Activated CD4-positive, alpha-beta T cell treated with anti-CD3 and anti-CD28 coated beads, Interleukin-2, amount 10 ng/mL, durations not matched to agents 24 days and 14 days (primary cell): Measurements from ENCODE around the gene ACAN. TPM values are rescaled to one million over a fixed set of nuclear protein-coding genes. Genes with fewer than 3 reads are reported as not detected.

ENCODE experiments used
- DNase-seq: peaks from one replicate; pipeline ENCODE4 v3.0.0; 2022
- H3K27ac Mint-ChIP-seq: one replicate; pipeline ENCODE4 v1.8.0; 2022; ENCODE audit warnings: mild to moderate bottlenecking, mixed read lengths
- H3K27me3 Mint-ChIP-seq: one replicate; pipeline ENCODE4 v1.8.0; 2022; ENCODE audit warnings: mixed read lengths
- H3K36me3 Mint-ChIP-seq: one replicate; pipeline ENCODE4 v1.8.0; 2022; ENCODE audit warnings: low read depth, mild to moderate bottlenecking, mixed read lengths
- H3K4me1 Mint-ChIP-seq: one replicate; pipeline ENCODE4 v1.8.0; 2021; ENCODE audit warnings: mixed read lengths
- H3K4me3 Mint-ChIP-seq: one replicate; pipeline ENCODE4 v1.8.0; 2022; ENCODE audit warnings: mild to moderate bottlenecking, moderate library complexity, mixed read lengths
- H3K9me3 Mint-ChIP-seq: one replicate; pipeline ENCODE4 v1.8.0; 2021; ENCODE audit warnings: mixed read lengths
- intact Hi-C: fragments of 100-400 bp; cut with micrococcal nuclease; formaldehyde crosslinking; loops from one replicate; pipeline ENCODE4 v1.15.1; 2023
- total RNA-seq: library from RNA; stranded (reverse); gene quantifications from 2 replicates; pipeline ENCODE4 v1.2.3, GENCODE V29; 2022

ACAN gene
- total RNA-seq, 1 donor from 2014 or later: not detected

GRCh38 chr15:88864861-88865497 lies 61.7 kb downstream of the ACAN start:
- intact Hi-C loops: no loop called here

GRCh38 chr15:88865498-88866099 lies 62.4 kb downstream of the ACAN start:
- DNase-seq: no peak
- Mint-ChIP-seq H3K27me3 (no peaks in the 10 kb centered on the region), H3K9me3 (no peaks in the 10 kb centered on the region), H3K4me1 (no peaks in the 10 kb centered on the region), H3K27ac (no peak overlapping the region), H3K36me3 (no peaks in the 10 kb centered on the region), H3K4me3 (no peak overlapping the region)
- intact Hi-C loops: no loop called here

More at GRCh38 chr15:88864861-88865497, 61.7 kb downstream of the ACAN start:
- no peak for DNase-seq
- Mint-ChIP-seq H3K27me3 (no peaks in the 10 kb centered on the region), H3K9me3 (no peaks in the 10 kb centered on the region), H3K4me3 (no peak overlapping the region), H3K4me1 (no peaks in the 10 kb centered on the region), H3K27ac (no peak overlapping the region), H3K36me3 (no peaks in the 10 kb centered on the region)

DNA sequence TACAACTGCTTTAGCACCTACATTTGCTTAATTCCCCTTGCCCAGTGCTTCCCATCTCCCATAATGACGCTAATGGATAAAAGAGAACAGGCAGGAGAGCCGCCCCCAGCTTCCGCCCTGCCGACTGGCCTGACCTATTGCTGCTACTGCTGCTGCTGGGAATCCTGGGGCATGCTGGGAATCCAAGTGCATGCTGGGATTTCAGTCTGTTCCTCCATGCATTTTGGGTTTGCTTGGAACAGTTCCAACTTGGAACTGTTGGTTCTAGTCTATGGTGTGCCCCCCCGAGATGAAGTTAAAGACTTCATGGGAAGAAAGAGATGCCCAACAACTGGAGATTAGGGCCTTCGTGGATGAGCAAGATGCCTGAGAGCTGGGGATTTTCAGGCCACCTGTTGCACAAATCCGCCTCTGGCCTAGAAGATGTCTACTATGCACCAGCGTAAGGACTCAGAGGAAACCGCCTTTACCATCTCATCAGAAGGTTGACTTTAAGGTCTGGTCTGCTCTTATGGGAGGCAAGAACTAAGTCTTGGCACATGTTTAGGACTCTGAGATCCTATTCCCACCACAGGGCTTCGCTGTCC lies 63.2 kb downstream of the ACAN start:
- Mint-ChIP-seq H3K27ac (no peak overlapping the region), H3K4me1 (no peaks in the 10 kb centered on the region)
- intact Hi-C loops: no loop called here

GRCh38 chr15:88871313-88871712 lies 68.1 kb downstream of the ACAN start:
- Mint-ChIP-seq H3K27me3 (no peaks in the 10 kb centered on the region), H3K36me3 (peaks cover 6% of the 10 kb centered on the region), H3K27ac (no peak overlapping the region), H3K4me3 (no peak overlapping the region), H3K9me3 (no peaks in the 10 kb centered on the region), H3K4me1 (no peaks in the 10 kb centered on the region)
- no peak for DNase-seq
- intact Hi-C loops: no loop called here

More for the DNA sequence above, 63.2 kb downstream of the ACAN start:
- Mint-ChIP-seq H3K27me3 (no peaks in the 10 kb centered on the region), H3K9me3 (no peaks in the 10 kb centered on the region), H3K36me3 (no peaks in the 10 kb centered on the region), H3K4me3 (no peak overlapping the region)
- no peak for DNase-seq

DNA sequence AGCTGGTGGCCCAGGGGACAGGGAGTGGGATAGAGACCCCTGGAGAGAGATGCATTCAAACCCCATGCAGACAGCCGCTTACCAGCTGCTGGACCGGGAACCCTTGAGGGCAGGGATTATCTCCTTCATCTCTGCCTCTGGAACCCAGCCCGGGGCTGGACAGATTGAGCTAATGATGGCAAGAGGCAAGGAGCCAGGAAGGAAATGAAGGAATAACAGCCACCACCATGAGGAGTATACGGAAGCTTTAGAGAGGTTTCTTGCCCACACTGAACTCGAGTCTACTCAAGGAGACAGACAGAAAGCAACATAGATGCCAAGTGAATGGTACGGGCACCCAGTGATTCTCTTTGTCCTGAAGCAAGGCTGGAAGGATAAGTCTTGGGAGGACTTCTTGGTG lies 68.9 kb downstream of the ACAN start:
- intact Hi-C loops: no loop called here
- no peaks in the 10 kb centered on the region for H3K4me1 Mint-ChIP-seq
- no peaks in the 10 kb centered on the region for H3K27me3 Mint-ChIP-seq
- H3K4me3 Mint-ChIP-seq: no peak overlapping the region
- no peak for DNase-seq
- peaks cover 10% of the 10 kb centered on the region for H3K36me3 Mint-ChIP-seq
- no peak overlapping the region for H3K27ac Mint-ChIP-seq
- no peaks in the 10 kb centered on the region for H3K9me3 Mint-ChIP-seq

GRCh38 chr15:88872706-88873105 lies 69.5 kb downstream of the ACAN start:
- H3K4me1 Mint-ChIP-seq: no peaks in the 10 kb centered on the region
- intact Hi-C loops: no loop called here
- no peaks in the 10 kb centered on the region for H3K9me3 Mint-ChIP-seq
- H3K36me3 Mint-ChIP-seq: peaks cover 10% of the 10 kb centered on the region
- no peaks in the 10 kb centered on the region for H3K27me3 Mint-ChIP-seq
- DNase-seq: no peak
- H3K4me3 Mint-ChIP-seq: no peak overlapping the region
- H3K27ac Mint-ChIP-seq: no peak overlapping the region

GRCh38 chr15:88873786-88874185 lies 70.5 kb downstream of the ACAN start:
- H3K27me3 Mint-ChIP-seq: no peaks in the 10 kb centered on the region
- intact Hi-C loops: no loop called here
- peaks cover 14% of the 10 kb centered on the region for H3K36me3 Mint-ChIP-seq
- no peak overlapping the region for H3K4me3 Mint-ChIP-seq
- H3K9me3 Mint-ChIP-seq: no peaks in the 10 kb centered on the region
- no peak for DNase-seq
- H3K27ac Mint-ChIP-seq: no peak overlapping the region
- no peaks in the 10 kb centered on the region for H3K4me1 Mint-ChIP-seq

DNA sequence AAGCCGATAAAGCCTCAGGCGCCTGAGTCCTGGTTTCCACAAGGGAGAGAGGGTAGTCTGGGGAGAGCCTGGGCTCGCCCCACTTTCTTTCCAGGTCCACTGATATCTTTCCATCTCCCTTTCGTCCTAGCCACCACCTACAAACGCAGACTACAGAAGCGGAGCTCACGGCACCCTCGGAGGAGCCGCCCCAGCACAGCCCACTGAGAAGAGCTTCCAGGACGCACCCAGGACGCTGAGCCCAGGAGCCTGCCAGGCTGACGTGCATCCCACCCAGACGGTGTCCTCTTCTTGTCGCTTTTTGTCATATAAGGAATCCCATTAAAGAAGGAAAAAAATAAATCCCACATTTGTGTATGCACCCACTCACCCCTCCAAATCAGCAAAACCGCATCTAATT lies 71.0 kb downstream of the ACAN start:
- H3K4me3 Mint-ChIP-seq: no peak overlapping the region
- intact Hi-C loops: no loop called here
- H3K36me3 Mint-ChIP-seq: peaks cover 14% of the 10 kb centered on the region
- no peaks in the 10 kb centered on the region for H3K4me1 Mint-ChIP-seq
- no peaks in the 10 kb centered on the region for H3K27me3 Mint-ChIP-seq
- H3K27ac Mint-ChIP-seq: no peak overlapping the region
- no peaks in the 10 kb centered on the region for H3K9me3 Mint-ChIP-seq
- no peak for DNase-seq

GRCh38 chr15:88874684-88875083 lies 71.4 kb downstream of the ACAN start:
- H3K36me3 Mint-ChIP-seq: peaks cover 14% of the 10 kb centered on the region
- H3K4me3 Mint-ChIP-seq: no peak overlapping the region
- no peaks in the 10 kb centered on the region for H3K27me3 Mint-ChIP-seq
- H3K27ac Mint-ChIP-seq: no peak overlapping the region
- H3K9me3 Mint-ChIP-seq: no peaks in the 10 kb centered on the region
- intact Hi-C loops: no loop called here
- H3K4me1 Mint-ChIP-seq: no peaks in the 10 kb centered on the region
- DNase-seq: no peak

DNA sequence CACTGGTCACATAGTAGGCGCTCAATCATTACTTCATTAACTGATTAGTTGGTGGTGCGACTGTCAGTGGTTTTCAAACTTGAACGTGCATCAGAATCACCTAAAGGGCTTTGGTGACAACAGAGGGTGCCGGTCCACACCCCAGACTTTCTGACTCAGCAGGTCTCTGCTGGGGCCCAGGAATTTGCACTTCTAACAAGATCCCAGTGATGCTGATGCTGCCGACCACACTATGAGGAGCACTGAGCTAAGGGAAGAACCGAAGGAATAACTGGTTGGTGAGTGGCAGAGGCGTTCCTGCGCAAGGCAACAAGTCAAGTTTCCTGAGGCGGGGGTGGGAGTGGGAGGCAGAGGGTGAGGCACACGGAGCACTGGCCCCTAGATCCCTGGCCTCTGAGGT lies 73.3 kb downstream of the ACAN start:
- peaks cover 23% of the 10 kb centered on the region for H3K36me3 Mint-ChIP-seq
- intact Hi-C loops: no loop called here

DNA sequence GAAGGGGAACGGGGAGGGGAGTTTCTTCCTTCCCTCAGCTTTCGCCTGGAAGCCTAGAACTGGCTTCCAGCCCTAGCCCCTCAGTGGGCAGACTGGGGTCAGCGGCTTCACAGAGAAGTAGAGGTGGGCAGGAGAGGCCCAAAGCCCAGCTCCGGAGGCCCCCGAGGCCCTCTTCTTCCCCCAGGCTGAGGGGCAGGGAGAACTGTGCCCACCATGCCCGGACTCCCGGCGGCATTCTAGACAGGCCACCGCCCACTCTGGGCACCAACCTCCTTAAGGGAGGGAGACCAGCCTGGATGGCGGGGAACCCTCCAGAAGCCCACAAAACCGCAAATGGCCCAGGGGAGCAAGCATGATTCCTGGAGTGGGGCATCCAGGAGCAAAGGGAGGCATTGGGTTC lies 74.2 kb downstream of the ACAN start:
- Mint-ChIP-seq H3K27ac (no peak overlapping the region), H3K4me1 (no peaks in the 10 kb centered on the region), H3K36me3 (peaks cover 27% of the 10 kb centered on the region), H3K27me3 (no peaks in the 10 kb centered on the region), H3K4me3 (no peak overlapping the region), H3K9me3 (no peaks in the 10 kb centered on the region)
- intact Hi-C loops: no loop called here
- no peak for DNase-seq

More for the DNA sequence above, 73.3 kb downstream of the ACAN start:
- H3K27ac Mint-ChIP-seq: no peak overlapping the region
- no peaks in the 10 kb centered on the region for H3K9me3 Mint-ChIP-seq
- H3K4me3 Mint-ChIP-seq: no peak overlapping the region
- no peak for DNase-seq
- no peaks in the 10 kb centered on the region for H3K27me3 Mint-ChIP-seq
- H3K4me1 Mint-ChIP-seq: no peaks in the 10 kb centered on the region

DNA sequence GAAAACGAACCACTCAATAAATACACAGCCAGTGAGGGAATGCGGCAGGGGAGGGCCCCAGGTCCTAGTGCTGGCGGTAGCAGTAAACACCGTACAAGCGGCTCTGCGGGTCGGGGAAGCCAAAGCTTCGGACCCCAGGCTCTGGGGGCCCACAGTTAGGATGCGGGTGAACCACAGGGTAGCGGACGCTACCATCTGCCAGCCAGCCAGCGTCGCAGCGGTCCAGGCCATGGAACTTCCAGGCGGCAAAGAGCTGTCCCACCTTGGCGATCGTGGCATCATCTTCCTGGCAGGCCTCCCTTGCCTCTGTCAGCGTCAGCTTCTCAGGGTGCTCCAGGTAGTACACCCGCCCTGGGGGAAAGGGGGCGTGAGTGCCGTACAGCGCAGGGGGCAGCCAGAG lies 74.7 kb downstream of the ACAN start:
- Mint-ChIP-seq H3K4me1 (no peaks in the 10 kb centered on the region), H3K27me3 (no peaks in the 10 kb centered on the region), H3K4me3 (no peak overlapping the region), H3K36me3 (peaks cover 27% of the 10 kb centered on the region), H3K27ac (no peak overlapping the region), H3K9me3 (no peaks in the 10 kb centered on the region)
- no peak for DNase-seq
- intact Hi-C loops: no loop called here

DNA sequence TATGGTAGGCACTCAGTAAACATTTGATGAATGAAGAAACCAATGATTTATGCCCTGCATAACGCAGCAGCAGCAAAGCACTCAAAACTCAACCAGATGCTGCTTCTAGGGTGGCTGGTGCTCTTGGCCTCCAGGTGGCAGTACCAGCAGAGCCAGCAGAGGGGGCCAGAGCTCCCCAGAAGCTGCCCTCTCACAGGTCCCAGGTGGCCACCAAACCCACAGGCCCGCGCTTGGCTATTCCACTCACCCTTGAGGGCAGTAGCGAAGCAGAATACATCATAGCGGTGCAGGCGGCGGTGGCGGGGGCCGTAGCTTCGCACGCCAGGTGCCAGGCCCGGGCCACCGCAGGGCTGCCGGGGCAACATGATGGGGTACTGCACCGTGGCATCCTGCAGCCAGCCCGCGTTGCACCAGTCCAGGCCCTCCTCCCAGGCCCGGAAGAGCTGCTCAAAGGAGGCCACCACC lies 75.5 kb downstream of the ACAN start:
- Mint-ChIP-seq H3K27ac (no peak overlapping the region), H3K9me3 (no peaks in the 10 kb centered on the region), H3K4me3 (no peak overlapping the region), H3K4me1 (no peaks in the 10 kb centered on the region), H3K36me3 (peaks cover 33% of the 10 kb centered on the region), H3K27me3 (no peaks in the 10 kb centered on the region)
- intact Hi-C loops: no loop called here
- peak; percentile 79 for DNase-seq

DNA sequence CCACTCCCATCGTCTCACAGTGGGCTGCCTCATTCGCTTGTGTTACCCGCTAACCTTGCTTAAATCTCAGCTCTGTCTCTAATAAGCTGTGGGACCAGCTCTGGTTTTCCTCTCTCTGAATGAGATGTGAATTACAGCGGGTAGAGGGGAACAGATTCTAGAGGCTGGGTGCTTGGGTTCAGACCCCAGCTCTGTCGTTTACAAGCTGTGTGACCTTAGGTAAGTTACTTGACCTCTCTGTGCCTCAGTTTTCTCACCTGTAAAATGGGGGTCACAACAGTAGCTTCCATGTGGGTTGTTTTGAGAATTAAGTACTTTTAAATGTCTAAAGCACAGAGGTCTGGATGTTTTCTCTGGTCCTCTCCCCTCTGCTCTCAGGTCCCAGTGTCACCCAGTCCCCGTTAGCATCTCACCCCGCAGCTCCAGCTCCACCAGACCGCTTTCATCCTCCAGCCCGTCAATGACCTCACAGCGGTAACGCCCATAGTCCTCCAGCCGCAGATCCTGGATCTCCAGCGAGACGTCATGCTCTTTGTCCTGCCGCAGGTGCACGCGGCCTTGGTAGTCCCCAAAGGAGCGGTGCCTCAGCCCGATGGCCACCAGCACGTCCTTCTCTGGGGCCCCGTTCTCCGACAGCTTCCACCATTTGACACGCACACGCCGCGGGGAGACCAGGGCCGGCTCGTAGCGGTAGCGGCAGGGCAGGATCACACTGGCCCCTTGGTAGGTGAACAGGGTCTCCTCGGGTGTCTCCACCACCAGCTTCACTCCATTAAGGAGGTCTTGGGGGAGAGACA lies 77.9 kb downstream of the ACAN start:
- H3K9me3 Mint-ChIP-seq: no peaks in the 10 kb centered on the region
- intact Hi-C loops: no loop called here
- no peak overlapping the region for H3K27ac Mint-ChIP-seq
- no peaks in the 10 kb centered on the region for H3K27me3 Mint-ChIP-seq
- no peak overlapping the region for H3K4me3 Mint-ChIP-seq
- H3K36me3 Mint-ChIP-seq: peaks cover 39% of the 10 kb centered on the region
- no peaks in the 10 kb centered on the region for H3K4me1 Mint-ChIP-seq
- no peak for DNase-seq
